CD14-positive monocyte (primary cell): ENCODE measurements around the gene SLC25A44. TPM values are rescaled to one million over a fixed set of nuclear protein-coding genes. Genes with fewer than 3 reads are reported as not detected.

Source experiments
- DNase-seq, 3 donors: peaks; one replicate each; pipeline ENCODE4 v3.0.0-alpha.2; 2011 to 2022
- H2AFZ ChIP-seq: 2 replicates; pipeline ENCODE4 v1.6.0; 2012; ENCODE audit warnings: mild to moderate bottlenecking, low read depth, low read length, inconsistent platforms; ENCODE audit not compliant: insufficient read depth, poor library complexity, severe bottlenecking
- H3K27ac ChIP-seq, 2 donors: 1 replicate in 1 of 2; 2 replicates in 1 of 2; pipeline ENCODE4 v1.5.1; 2012 to 2013; ENCODE audit warnings: low read length in 2 of 2, control low read depth in 1 of 2, inconsistent platforms in 1 of 2, low read depth in 1 of 2, mild to moderate bottlenecking in 1 of 2
- H3K27me3 ChIP-seq, 2 donors: one replicate each; pipeline versions ENCODE4 v1.6.0 to v1.6.1; 2011 to 2013; ENCODE audit warnings: low read length in 2 of 2; ENCODE audit not compliant: control insufficient read depth in 2 of 2, insufficient read depth in 2 of 2
- H3K36me3 ChIP-seq, 2 donors: replicated peaks in 1 of 2; 1 replicate in 1 of 2; 2 replicates in 1 of 2; pipeline versions ENCODE4 v1.5.1 to v1.6.1; 2012 to 2013; ENCODE audit warnings: low read length in 2 of 2, control low read depth in 1 of 2, inconsistent platforms in 1 of 2, mild to moderate bottlenecking in 1 of 2; ENCODE audit not compliant: insufficient read depth in 2 of 2, control insufficient read depth in 1 of 2
- H3K4me1 ChIP-seq, 2 donors: 1 replicate in 1 of 2; 2 replicates in 1 of 2; pipeline versions ENCODE4 v1.5.1 to v1.6.1; 2012 to 2013; ENCODE audit warnings: low read length in 2 of 2, control low read depth in 1 of 2, inconsistent platforms in 1 of 2, mild to moderate bottlenecking in 1 of 2, moderate library complexity in 1 of 2; ENCODE audit not compliant: insufficient read depth in 2 of 2, control insufficient read depth in 1 of 2
- H3K4me2 ChIP-seq: replicated peaks from 2 replicates; pipeline ENCODE3; 2012; ENCODE audit warnings: low read length, moderate library complexity, mild to moderate bottlenecking; ENCODE audit not compliant: poor library complexity, severe bottlenecking; ENCODE audit errors: extremely low read depth
- H3K4me3 ChIP-seq, 3 experiments: fragments of 200-600 bp in 1 of 3; sonication (generic) in 1 of 3; replicated peaks in 1 of 3; 1 replicate in 2 of 3; 2 replicates in 1 of 3; pipeline ENCODE4 v1.5.1; 2011 to 2013; ENCODE audit warnings: low read length in 3 of 3, mild to moderate bottlenecking in 3 of 3, control low read depth in 2 of 3, low read depth in 2 of 3, inconsistent platforms in 1 of 3, moderate library complexity in 1 of 3
- H3K79me2 ChIP-seq: 2 replicates; pipeline ENCODE4 v1.6.0; 2012; ENCODE audit warnings: mild to moderate bottlenecking, control low read depth, inconsistent platforms, low read length, moderate library complexity; ENCODE audit not compliant: insufficient read depth
- H3K9ac ChIP-seq: 2 replicates; pipeline ENCODE4 v1.6.0; 2017; ENCODE audit warnings: low read length, mild to moderate bottlenecking; ENCODE audit not compliant: insufficient read depth, poor library complexity, severe bottlenecking
- H3K9me3 ChIP-seq, 2 donors: replicated peaks in 1 of 2; 1 replicate in 1 of 2; 2 replicates in 1 of 2; pipeline versions ENCODE4 v1.5.1 to v1.6.1; 2012 to 2013; ENCODE audit warnings: low read length in 2 of 2, control low read depth in 1 of 2; ENCODE audit not compliant: control insufficient read depth in 1 of 2, insufficient read depth in 1 of 2
- H4K20me1 ChIP-seq: 2 replicates; pipeline ENCODE4 v1.6.0; 2012; ENCODE audit warnings: mild to moderate bottlenecking, low read length, control low read depth, moderate library complexity; ENCODE audit not compliant: insufficient read depth
- H3K27ac Mint-ChIP-seq, 7 donors: one replicate each; pipeline ENCODE4 v1.8.0; 2020; ENCODE audit warnings: mild to moderate bottlenecking in 7 of 7, mixed read lengths in 7 of 7, moderate library complexity in 6 of 7, inconsistent platforms in 2 of 7
- H3K27me3 Mint-ChIP-seq, 3 donors: one replicate each; pipeline ENCODE4 v1.8.0; 2021 to 2022; ENCODE audit warnings: low read depth in 3 of 3, mild to moderate bottlenecking in 3 of 3, mixed read lengths in 3 of 3, moderate library complexity in 3 of 3, inconsistent platforms in 1 of 3
- H3K36me3 Mint-ChIP-seq, 2 donors: one replicate each; pipeline ENCODE4 v1.8.0; 2020; ENCODE audit warnings: mixed read lengths in 2 of 2, inconsistent platforms in 1 of 2, mild to moderate bottlenecking in 1 of 2
- H3K4me1 Mint-ChIP-seq: one replicate; pipeline ENCODE4 v1.8.0; 2020; ENCODE audit warnings: mild to moderate bottlenecking, mixed read lengths
- H3K4me3 Mint-ChIP-seq, 2 donors: one replicate each; pipeline ENCODE4 v1.8.0; 2020; ENCODE audit warnings: mild to moderate bottlenecking in 2 of 2, mixed read lengths in 2 of 2, moderate library complexity in 1 of 2
- H3K9me3 Mint-ChIP-seq, 7 donors: one replicate each; pipeline ENCODE4 v1.8.0; 2020 to 2022; ENCODE audit warnings: mixed read lengths in 7 of 7, mild to moderate bottlenecking in 6 of 7, moderate library complexity in 6 of 7, inconsistent platforms in 2 of 7
- WGBS: methylation state at CpG from one replicate; pipeline ENCODE4 v1.1.5; 2013; ENCODE audit warnings: missing lambda C conversion rate; ENCODE audit not compliant: insufficient coverage; 5-methylcytosine and 5-hydroxymethylcytosine counted together
- intact Hi-C, 2 donors: fragments of 100-400 bp; cut with micrococcal nuclease; formaldehyde crosslinking; loops; one replicate each; pipeline versions ENCODE4 v1.15.0 to v1.15.1; 2023
- polyA plus RNA-seq, 3 donors: library from polyadenylated mRNA; depleted of rRNA in 1 of 3; unstranded in 2 of 3; stranded (reverse) in 1 of 3; fragments of 300-500 nt in 2 of 3; fragments of >200 nt in 1 of 3; fragmentation: Illumina TruSeq in 2 of 3; gene quantifications; 1 replicate in 2 of 3; 2 replicates in 1 of 3; pipeline ENCODE4 v1.2.3, GENCODE V29; 2012 to 2021
- TF ChIP-seq, protein P1 (sequence below): fragments of 200-600 bp; IDR thresholded peaks from one replicate; pipeline ENCODE4 v1.8.0; 2022; ENCODE audit warnings: antibody characterized with exemption, mild to moderate bottlenecking

Gene SLC25A44
- polyA plus RNA-seq, 3 donors: 17.1 to 28.8 (median 24.1) TPM

- Histone ChIP-seq H2AFZ (no peak overlapping the region), H3K9me3 (peaks cover 0 to 12% of the 10 kb centered on the region in 2 donors), H3K36me3 (peaks cover 32 to 33% of the 10 kb centered on the region in 2 donors), H3K27me3 (peaks cover 10 to 31% of the 10 kb centered on the region in 2 donors), H3K4me1 (peaks cover 9 to 14% of the 10 kb centered on the region in 2 donors), H3K4me3 (no peak overlapping the region), H4K20me1 (peaks cover 41% of the 10 kb centered on the region), H3K79me2 (no peaks in the 10 kb centered on the region), H3K4me2 (no peak overlapping the region), H3K9ac (no peak overlapping the region), H3K27ac (no peak overlapping the region)
- intact Hi-C loops: no loop called here
- peaks cover 0 to 9% (median 0%) of the 10 kb centered on the region in 7 donors for H3K9me3 Mint-ChIP-seq
- TF ChIP-seq, protein P1, sequence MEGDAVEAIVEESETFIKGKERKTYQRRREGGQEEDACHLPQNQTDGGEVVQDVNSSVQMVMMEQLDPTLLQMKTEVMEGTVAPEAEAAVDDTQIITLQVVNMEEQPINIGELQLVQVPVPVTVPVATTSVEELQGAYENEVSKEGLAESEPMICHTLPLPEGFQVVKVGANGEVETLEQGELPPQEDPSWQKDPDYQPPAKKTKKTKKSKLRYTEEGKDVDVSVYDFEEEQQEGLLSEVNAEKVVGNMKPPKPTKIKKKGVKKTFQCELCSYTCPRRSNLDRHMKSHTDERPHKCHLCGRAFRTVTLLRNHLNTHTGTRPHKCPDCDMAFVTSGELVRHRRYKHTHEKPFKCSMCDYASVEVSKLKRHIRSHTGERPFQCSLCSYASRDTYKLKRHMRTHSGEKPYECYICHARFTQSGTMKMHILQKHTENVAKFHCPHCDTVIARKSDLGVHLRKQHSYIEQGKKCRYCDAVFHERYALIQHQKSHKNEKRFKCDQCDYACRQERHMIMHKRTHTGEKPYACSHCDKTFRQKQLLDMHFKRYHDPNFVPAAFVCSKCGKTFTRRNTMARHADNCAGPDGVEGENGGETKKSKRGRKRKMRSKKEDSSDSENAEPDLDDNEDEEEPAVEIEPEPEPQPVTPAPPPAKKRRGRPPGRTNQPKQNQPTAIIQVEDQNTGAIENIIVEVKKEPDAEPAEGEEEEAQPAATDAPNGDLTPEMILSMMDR: no peak
- no peak overlapping the region for H3K27ac Mint-ChIP-seq
- WGBS: 93% methylated on average over 10 of the region's 16 CpGs
- peaks cover 36 to 40% of the 10 kb centered on the region in 2 donors for H3K36me3 Mint-ChIP-seq
- no peak overlapping the region for H3K4me3 Mint-ChIP-seq
- peaks cover 21 to 37% (median 35%) of the 10 kb centered on the region in 3 donors for H3K27me3 Mint-ChIP-seq
- no peak for DNase-seq
- H3K4me1 Mint-ChIP-seq: peaks cover 14% of the 10 kb centered on the region
These were observed 53.0 kb downstream of the SLC25A44 start for GRCh38 chr1:156246781-156247459.

GRCh38 chr1:156247460-156248322, 53.8 kb downstream of the SLC25A44 start, which contains the start of gene PAQR6:
Gene PAQR6 (minus strand): TSS chr1:156248056. CDS start chr1:156246731, 1,325 bp downstream.
- Histone ChIP-seq H3K4me3 (no peak within 1 kb of the TSS), H4K20me1 (peaks cover 45% of the 10 kb centered on the region), H3K4me1 (peaks cover 9 to 14% of the 10 kb centered on the region in 2 donors), H3K4me2 (no peak within 1 kb of the TSS), H3K79me2 (no peaks in the 10 kb centered on the region), H3K27me3 (peaks cover 10 to 31% of the 10 kb centered on the region in 2 donors), H3K9me3 (peaks cover 0 to 12% of the 10 kb centered on the region in 2 donors), H2AFZ (no peak within 1 kb of the TSS), H3K36me3 (peaks cover 38 to 39% of the 10 kb centered on the region in 2 donors), H3K9ac (no peak within 1 kb of the TSS), H3K27ac (no peak within 1 kb of the TSS)
- Mint-ChIP-seq H3K36me3 (peaks cover 41 to 44% of the 10 kb centered on the region in 2 donors), H3K27me3 (peaks cover 21 to 37% (median 32%) of the 10 kb centered on the region in 3 donors), H3K4me3 (no peak within 1 kb of the TSS), H3K9me3 (peaks cover 0 to 9% (median 0%) of the 10 kb centered on the region in 7 donors), H3K27ac (peak within 1 kb of the TSS in 1 of 7 donors; percentile 30), H3K4me1 (peaks cover 14% of the 10 kb centered on the region)
- DNase-seq: no peak
- TF ChIP-seq, protein P1: no peak
- intact Hi-C loops: no loop called here
- WGBS: 89% methylated on average over 13 of the region's 16 CpGs
